ENCODE measurements around the gene TMEM242. TPM values are rescaled to one million over a fixed set of nuclear protein-coding genes. Genes with fewer than 3 reads are reported as not detected.

The TMEM242 gene
- total and polyA plus RNA-seq, 10 of the 15 experiments (the other 5 are each of a cell fraction or from before 2014, with no cell fraction given): 2.8 to 9.8 (median 5.5) TPM

DNA sequence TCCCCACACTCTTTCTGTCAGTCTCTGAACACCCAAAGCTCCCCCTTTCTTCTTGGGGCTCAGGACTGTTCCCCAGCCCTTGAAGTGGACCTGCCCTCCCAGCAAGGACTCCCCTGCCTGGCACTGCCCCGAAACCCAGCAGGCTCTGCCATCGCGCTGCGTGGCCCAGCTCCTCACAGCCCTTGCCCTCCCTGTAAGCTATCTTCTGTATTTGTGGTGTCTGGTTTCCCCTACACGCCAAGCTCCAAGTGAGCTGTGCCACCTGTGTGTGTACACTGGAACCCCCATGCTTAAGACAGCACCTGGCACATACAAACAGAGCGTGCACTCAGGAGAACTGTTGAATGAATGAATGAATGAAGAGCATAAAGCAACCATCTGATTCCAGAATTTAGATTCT, 57.7 kb downstream of the TMEM242 start:
- no peak for TF ChIP-seq JUNB (IDR thresholded peaks at IDR 0.05)
- no peak for TF ChIP-seq HCFC1 (IDR thresholded peaks at IDR 0.05; ENCODE audit: low read length)
- Histone ChIP-seq H3K9ac (ENCODE audit: control insufficient read depth, insufficient read depth, low read length) (no peak overlapping the region), H2AFZ (ENCODE audit: control insufficient read depth, low read depth, low read length) (no peak overlapping the region), H3K9me3 (replicated peaks; ENCODE audit: control insufficient read depth, insufficient read depth, low read length) (peaks cover 4% of the 10 kb centered on the region; the same call in 1 of the 3 replicates), H4K20me1 (ENCODE audit: control insufficient read depth, insufficient read depth) (no peaks in the 10 kb centered on the region), H3K4me2 (ENCODE audit: control insufficient read depth, insufficient read depth) (no peak overlapping the region), H3K27me3 (replicated peaks in 1 of 2; ENCODE audit: control insufficient read depth in 2 of 2, insufficient read depth in 2 of 2, low read length in 1 of 2) (no peaks in the 10 kb centered on the region; a peak in 2 of 4 replicates), H3K79me2 (ENCODE audit: control insufficient read depth, insufficient read depth, low read length) (no peaks in the 10 kb centered on the region), H3K27ac (ENCODE audit: control insufficient read depth, insufficient read depth) (no peak overlapping the region), H3K36me3 (ENCODE audit: control insufficient read depth in 2 of 2, insufficient read depth in 2 of 2, low read length in 1 of 2) (no peaks in the 10 kb centered on the region), H3K4me1 (ENCODE audit: control insufficient read depth, insufficient read depth, low read length) (no peaks in the 10 kb centered on the region), H3K4me3 (no peak overlapping the region)
- SMC1A ChIA-PET (ENCODE audit: uncharacterized antibody, unreplicated experiment): no interaction called here
- CTCF ChIA-PET: no interaction called here
- in situ Hi-C loops (cut with MboI): no loop called here
- RAD21 ChIA-PET (ENCODE audit: unreplicated experiment): no interaction called here
- DNase-seq (ENCODE audit: low read depth, low spot score) (no peak), FAIRE-seq (no peak), ATAC-seq (no peak)
- intact Hi-C loops (cut with micrococcal nuclease; ENCODE audit: unreplicated experiment): no loop called here
- POLR2A ChIA-PET: no interaction called here
- 73% methylated on average over 6 of the region's 6 CpGs for WGBS (ENCODE audit: insufficient coverage, insufficient replicate concordance, low lambda C conversion rate, missing lambda C conversion rate)
- BruUV-seq (replicated peaks): no TSS peak

DNA sequence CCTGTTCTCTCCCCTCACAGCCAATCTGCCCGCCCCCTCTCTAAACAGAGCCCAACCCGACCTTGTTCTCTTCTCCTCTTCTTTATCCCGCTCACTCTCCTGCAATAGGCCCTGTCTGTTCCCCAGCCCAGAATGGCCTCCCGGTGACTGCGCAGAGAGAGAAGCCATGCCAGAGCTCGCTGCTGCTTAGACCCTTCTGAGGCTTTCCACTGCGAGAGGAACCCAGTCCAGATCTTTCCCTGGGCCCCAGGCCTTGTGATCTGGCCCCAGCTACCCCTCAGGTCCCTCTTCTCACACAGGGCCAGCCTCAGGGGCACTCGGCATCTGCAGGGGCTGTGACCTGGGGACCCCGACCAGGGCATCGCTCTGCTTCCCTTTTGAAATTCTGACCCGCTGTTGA, 58.1 kb downstream of the TMEM242 start:
- Histone ChIP-seq H3K79me2 (ENCODE audit: control insufficient read depth, insufficient read depth, low read length) (no peaks in the 10 kb centered on the region), H3K4me3 (no peak overlapping the region), H3K27me3 (replicated peaks in 1 of 2; ENCODE audit: control insufficient read depth in 2 of 2, insufficient read depth in 2 of 2, low read length in 1 of 2) (no peaks in the 10 kb centered on the region; a peak in 2 of 4 replicates), H3K27ac (ENCODE audit: control insufficient read depth, insufficient read depth) (no peak overlapping the region), H3K4me1 (ENCODE audit: control insufficient read depth, insufficient read depth, low read length) (no peaks in the 10 kb centered on the region), H3K9me3 (replicated peaks; ENCODE audit: control insufficient read depth, insufficient read depth, low read length) (peaks cover 2% of the 10 kb centered on the region; the same call in 1 of the 3 replicates), H4K20me1 (ENCODE audit: control insufficient read depth, insufficient read depth) (no peaks in the 10 kb centered on the region), H2AFZ (ENCODE audit: control insufficient read depth, low read depth, low read length) (no peak overlapping the region), H3K36me3 (ENCODE audit: control insufficient read depth in 2 of 2, insufficient read depth in 2 of 2, low read length in 1 of 2) (no peaks in the 10 kb centered on the region), H3K9ac (ENCODE audit: control insufficient read depth, insufficient read depth, low read length) (no peak overlapping the region), H3K4me2 (ENCODE audit: control insufficient read depth, insufficient read depth) (no peak overlapping the region)
- in situ Hi-C loops (cut with MboI) (no loop called here), intact Hi-C loops (cut with micrococcal nuclease; ENCODE audit: unreplicated experiment) (no loop called here)
- SMC1A ChIA-PET (ENCODE audit: uncharacterized antibody, unreplicated experiment): no interaction called here
- POLR2A ChIA-PET: no interaction called here
- DNase-seq (ENCODE audit: low read depth, low spot score) (no peak), ATAC-seq (no peak), FAIRE-seq (no peak)
- RAD21 ChIA-PET (ENCODE audit: unreplicated experiment): no interaction called here
- 59% methylated on average over 11 of the region's 11 CpGs for WGBS (ENCODE audit: insufficient coverage, insufficient replicate concordance, low lambda C conversion rate, missing lambda C conversion rate)
- BruUV-seq (replicated peaks): no TSS peak
- CTCF ChIA-PET: no interaction called here
- TF ChIP-seq TCF7 (IDR thresholded peaks at IDR 0.05; ENCODE audit: borderline replicate concordance) (no peak), SIX5 (IDR thresholded peaks at IDR 0.05; ENCODE audit: low read depth, low read length, severe bottlenecking) (no peak), HCFC1 (IDR thresholded peaks at IDR 0.05; ENCODE audit: low read length) (no peak), CHD2 (IDR thresholded peaks at IDR 0.05; ENCODE audit: borderline replicate concordance, low read depth, low read length) (no peak), SIN3A (IDR thresholded peaks at IDR 0.05; ENCODE audit: low read depth, low read length) (no peak), RAD51 (IDR thresholded peaks at IDR 0.05) (no peak), CREM (IDR thresholded peaks at IDR 0.05; ENCODE audit: low read depth) (no peak), ZNF274 (IDR thresholded peaks at IDR 0.05; ENCODE audit: insufficient read depth, insufficient read length) (no peak), CHD4 (IDR thresholded peaks at IDR 0.05) (no peak), POLR2AphosphoS2 (IDR thresholded peaks at IDR 0.05; ENCODE audit: low read depth, low read length) (no peak), SPI1 (IDR thresholded peaks at IDR 0.05; ENCODE audit: borderline replicate concordance, insufficient read depth, low read depth, low read length) (no peak), TCF12 (IDR thresholded peaks at IDR 0.05; ENCODE audit: low read depth, low read length) (no peak), ZNF622 (IDR thresholded peaks at IDR 0.05) (no peak), PAX8 (IDR thresholded peaks at IDR 0.05) (no peak), MYB (IDR thresholded peaks at IDR 0.05; ENCODE audit: borderline replicate concordance, low read depth, low read length) (no peak), ZNF217 (IDR thresholded peaks at IDR 0.05) (no peak), NR2C1 (IDR thresholded peaks at IDR 0.05) (no peak)
- TF ChIP-seq, protein P1, sequence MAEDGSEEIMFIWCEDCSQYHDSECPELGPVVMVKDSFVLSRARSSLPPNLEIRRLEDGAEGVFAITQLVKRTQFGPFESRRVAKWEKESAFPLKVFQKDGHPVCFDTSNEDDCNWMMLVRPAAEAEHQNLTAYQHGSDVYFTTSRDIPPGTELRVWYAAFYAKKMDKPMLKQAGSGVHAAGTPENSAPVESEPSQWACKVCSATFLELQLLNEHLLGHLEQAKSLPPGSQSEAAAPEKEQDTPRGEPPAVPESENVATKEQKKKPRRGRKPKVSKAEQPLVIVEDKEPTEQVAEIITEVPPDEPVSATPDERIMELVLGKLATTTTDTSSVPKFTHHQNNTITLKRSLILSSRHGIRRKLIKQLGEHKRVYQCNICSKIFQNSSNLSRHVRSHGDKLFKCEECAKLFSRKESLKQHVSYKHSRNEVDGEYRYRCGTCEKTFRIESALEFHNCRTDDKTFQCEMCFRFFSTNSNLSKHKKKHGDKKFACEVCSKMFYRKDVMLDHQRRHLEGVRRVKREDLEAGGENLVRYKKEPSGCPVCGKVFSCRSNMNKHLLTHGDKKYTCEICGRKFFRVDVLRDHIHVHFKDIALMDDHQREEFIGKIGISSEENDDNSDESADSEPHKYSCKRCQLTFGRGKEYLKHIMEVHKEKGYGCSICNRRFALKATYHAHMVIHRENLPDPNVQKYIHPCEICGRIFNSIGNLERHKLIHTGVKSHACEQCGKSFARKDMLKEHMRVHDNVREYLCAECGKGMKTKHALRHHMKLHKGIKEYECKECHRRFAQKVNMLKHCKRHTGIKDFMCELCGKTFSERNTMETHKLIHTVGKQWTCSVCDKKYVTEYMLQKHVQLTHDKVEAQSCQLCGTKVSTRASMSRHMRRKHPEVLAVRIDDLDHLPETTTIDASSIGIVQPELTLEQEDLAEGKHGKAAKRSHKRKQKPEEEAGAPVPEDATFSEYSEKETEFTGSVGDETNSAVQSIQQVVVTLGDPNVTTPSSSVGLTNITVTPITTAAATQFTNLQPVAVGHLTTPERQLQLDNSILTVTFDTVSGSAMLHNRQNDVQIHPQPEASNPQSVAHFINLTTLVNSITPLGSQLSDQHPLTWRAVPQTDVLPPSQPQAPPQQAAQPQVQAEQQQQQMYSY (CRISPR knock-in tag; IDR thresholded peaks at IDR 0.05): no peak
